Natural killer cell treated with Interleukin-12 subunit alpha and Interleukin-12 subunit beta and Interleukin-15 and Interleukin-18, amount 100 ng/mL, for 72 hours (primary cell): ENCODE results near the gene ENKUR. TPM values are rescaled to one million over a fixed set of nuclear protein-coding genes. Genes with fewer than 3 reads are reported as not detected.
A peak's percentile ranks its signal among the peaks of the same experiment; 100 is the strongest.
"Not testable (repeated sequence)": the region's sequence is repeated elsewhere in the genome, so short reads cannot be mapped to it uniquely, and the experiment has no call there.

Experiments used
- ATAC-seq, 2 donors: fragments of 150-1000 bp; cut with Tn5 transposase in 1 of 2; sonication (Bioruptor Pico), chemical (Tn5 transposase) in 1 of 2; 2 replicates each; pipeline ENCODE4 v1.10.0; 2021
- DNase-seq: peaks from one replicate; pipeline ENCODE4 v3.0.0; 2022; ENCODE audit warnings: low spot score
- H3K27ac Mint-ChIP-seq, 2 donors: 1 replicate in 1 of 2; 2 replicates in 1 of 2; pipeline ENCODE4 v1.8.0; 2022; ENCODE audit warnings: mixed read lengths in 2 of 2, mild to moderate bottlenecking in 1 of 2, moderate library complexity in 1 of 2
- H3K27me3 Mint-ChIP-seq, 2 donors: 1 replicate in 1 of 2; 2 replicates in 1 of 2; pipeline ENCODE4 v1.8.0; 2022; ENCODE audit warnings: mixed read lengths in 2 of 2
- H3K36me3 Mint-ChIP-seq: one replicate; pipeline ENCODE4 v1.8.0; 2022; ENCODE audit warnings: mixed read lengths
- H3K4me1 Mint-ChIP-seq, 2 donors: 1 replicate in 1 of 2; 2 replicates in 1 of 2; pipeline ENCODE4 v1.8.0; 2022; ENCODE audit warnings: low read depth in 2 of 2, mixed read lengths in 2 of 2, mild to moderate bottlenecking in 1 of 2
- H3K4me3 Mint-ChIP-seq: one replicate; pipeline ENCODE4 v1.8.0; 2022; ENCODE audit warnings: mixed read lengths
- H3K9me3 Mint-ChIP-seq: 2 replicates; pipeline ENCODE4 v1.8.0; 2022; ENCODE audit warnings: mixed read lengths
- total RNA-seq, 2 donors: library from RNA; stranded (reverse); gene quantifications; one replicate each; pipeline ENCODE4 v1.2.3, GENCODE V29; 2022

ENKUR gene
- total RNA-seq, 2 donors from 2014 or later: not detected

DNA sequence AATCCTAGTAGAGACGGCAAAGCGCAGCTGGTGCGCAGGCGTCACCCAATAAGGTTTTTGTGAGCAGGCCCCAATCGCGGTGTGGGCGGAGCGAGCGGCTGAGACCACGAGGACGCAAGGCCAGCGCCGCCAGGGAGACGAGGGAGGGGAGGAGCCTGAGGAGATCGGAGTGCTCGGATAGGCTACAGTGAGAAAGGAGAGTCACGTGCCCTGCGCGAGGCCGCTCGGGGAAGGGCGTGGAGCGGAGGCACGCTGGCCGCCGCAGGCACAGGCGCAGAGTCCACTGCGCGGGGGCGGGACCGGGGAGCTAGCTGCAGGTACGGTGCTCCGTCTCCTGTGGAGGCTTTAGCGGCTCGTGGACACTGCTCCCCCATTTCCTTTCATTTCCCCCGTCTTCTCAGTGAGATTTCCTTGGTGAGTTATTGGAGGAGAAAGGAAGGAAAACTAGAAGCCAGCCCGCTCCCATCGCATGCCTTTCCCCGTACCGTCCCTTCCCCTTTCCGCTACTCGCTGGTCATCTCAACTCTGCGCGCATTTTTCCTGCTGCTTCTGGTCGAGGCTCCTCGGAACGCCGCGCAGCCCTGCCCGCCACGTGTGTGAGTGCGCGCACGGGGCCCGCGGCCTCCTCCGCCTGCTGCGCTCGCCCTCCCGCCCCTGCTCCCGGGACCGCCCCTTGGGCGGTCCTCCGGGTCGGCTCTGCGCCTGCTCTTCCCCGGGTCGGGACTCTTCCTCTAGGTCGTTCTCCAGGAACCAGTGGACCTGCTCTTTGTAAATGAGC lies 607 bp upstream of the ENKUR start, which contains the start of gene THNSL1:
Gene THNSL1 (plus strand): TSS at position 237 of the 778 bp plus-strand sequence. CDS start 6,612 bp downstream, outside the sequence.
- peak within 1 kb of the TSS; percentile 79 to 90 for H3K27ac Mint-ChIP-seq
- no peaks in the 10 kb centered on the region for H3K9me3 Mint-ChIP-seq
- ATAC-seq (peak; percentile 99), DNase-seq (peak; percentile 100)
- H3K36me3 Mint-ChIP-seq: no peaks in the 10 kb centered on the region
- peaks cover 11 to 18% of the 10 kb centered on the region in 2 donors for H3K4me1 Mint-ChIP-seq
- no peaks in the 10 kb centered on the region for H3K27me3 Mint-ChIP-seq
- H3K4me3 Mint-ChIP-seq: peak within 1 kb of the TSS; percentile 89

GRCh38 chr10:25014579-25014978 lies 1.4 kb downstream of the ENKUR start:
- no peak for ATAC-seq
- H3K27ac Mint-ChIP-seq: no peak overlapping the region

GRCh38 chr10:25011591-25011990 lies 4.4 kb downstream of the ENKUR start:
- H3K4me3 Mint-ChIP-seq, H3K9me3 Mint-ChIP-seq, H3K36me3 Mint-ChIP-seq, H3K27ac Mint-ChIP-seq, H3K4me1 Mint-ChIP-seq, ATAC-seq, DNase-seq, H3K27me3 Mint-ChIP-seq: not testable (repeated sequence)

More at GRCh38 chr10:25014579-25014978, 1.4 kb downstream of the ENKUR start:
- Mint-ChIP-seq H3K4me1 (peaks cover 11 to 18% of the 10 kb centered on the region in 2 donors), H3K4me3 (no peak overlapping the region), H3K27me3 (no peaks in the 10 kb centered on the region), H3K36me3 (no peaks in the 10 kb centered on the region), H3K9me3 (no peaks in the 10 kb centered on the region)
- DNase-seq: no peak

- peaks cover 2% of the 10 kb centered on the region for H3K9me3 Mint-ChIP-seq
- ATAC-seq: no peak
- H3K27me3 Mint-ChIP-seq: peaks cover 12 to 22% of the 10 kb centered on the region in 2 donors
- peaks cover 23% of the 10 kb centered on the region for H3K36me3 Mint-ChIP-seq
- H3K4me1 Mint-ChIP-seq: no peaks in the 10 kb centered on the region
- no peak overlapping the region for H3K27ac Mint-ChIP-seq
- no peak overlapping the region for H3K4me3 Mint-ChIP-seq
- no peak for DNase-seq
These were observed 17.9 kb downstream of the ENKUR start for GRCh38 chr10:24998044-24998443.

GRCh38 chr10:24995072-24995471 lies 20.9 kb downstream of the ENKUR start:
- Mint-ChIP-seq H3K4me1 (no peaks in the 10 kb centered on the region), H3K9me3 (no peaks in the 10 kb centered on the region), H3K27ac (no peak overlapping the region), H3K36me3 (no peaks in the 10 kb centered on the region), H3K27me3 (peaks cover 2 to 4% of the 10 kb centered on the region in 2 donors), H3K4me3 (no peak overlapping the region)
- no peak for DNase-seq
- no peak for ATAC-seq

- Mint-ChIP-seq H3K4me1 (no peaks in the 10 kb centered on the region), H3K27me3 (peaks cover 0 to 2% of the 10 kb centered on the region in 2 donors), H3K4me3 (no peak overlapping the region), H3K9me3 (no peaks in the 10 kb centered on the region), H3K27ac (no peak overlapping the region), H3K36me3 (no peaks in the 10 kb centered on the region)
- ATAC-seq (no peak), DNase-seq (no peak)
These were observed 22.6 kb downstream of the ENKUR start for GRCh38 chr10:24993237-24993958.

GRCh38 chr10:24992512-24993133 lies 23.3 kb downstream of the ENKUR start:
- ATAC-seq: no peak
- no peaks in the 10 kb centered on the region for H3K9me3 Mint-ChIP-seq
- H3K4me3 Mint-ChIP-seq: no peak overlapping the region
- no peaks in the 10 kb centered on the region for H3K36me3 Mint-ChIP-seq
- DNase-seq: no peak
- peaks cover 0 to 2% of the 10 kb centered on the region in 2 donors for H3K27me3 Mint-ChIP-seq
- no peak overlapping the region for H3K27ac Mint-ChIP-seq
- no peaks in the 10 kb centered on the region for H3K4me1 Mint-ChIP-seq

- Mint-ChIP-seq H3K4me1 (no peaks in the 10 kb centered on the region), H3K27me3 (no peaks in the 10 kb centered on the region), H3K4me3 (no peak overlapping the region), H3K27ac (no peak overlapping the region), H3K9me3 (no peaks in the 10 kb centered on the region), H3K36me3 (no peaks in the 10 kb centered on the region)
- DNase-seq: no peak
- no peak for ATAC-seq
These were observed 24.7 kb downstream of the ENKUR start for GRCh38 chr10:24991298-24991697.

DNA sequence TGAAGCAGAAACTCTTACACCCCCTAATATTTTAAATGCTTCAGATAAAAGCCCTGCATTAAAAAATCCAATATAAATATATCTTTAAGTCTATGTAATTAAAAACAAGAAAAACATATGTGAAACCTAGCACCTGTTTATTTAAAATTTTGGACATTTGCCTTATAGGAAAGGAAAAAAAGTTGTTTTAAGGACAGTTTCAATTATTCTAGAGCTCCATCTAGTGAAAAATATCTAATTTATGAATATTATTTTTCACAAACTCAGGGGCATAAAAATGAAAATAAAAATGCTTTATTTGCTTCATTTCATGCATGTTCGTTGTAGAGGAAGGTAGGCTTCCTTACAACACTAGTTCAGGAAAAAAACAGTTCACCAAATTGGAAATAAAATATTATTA lies 26.1 kb downstream of the ENKUR start:
- Mint-ChIP-seq H3K4me3 (no peak overlapping the region), H3K9me3 (no peaks in the 10 kb centered on the region), H3K4me1 (no peaks in the 10 kb centered on the region), H3K27me3 (no peaks in the 10 kb centered on the region), H3K36me3 (no peaks in the 10 kb centered on the region), H3K27ac (no peak overlapping the region)
- no peak for ATAC-seq
- DNase-seq: no peak

DNA sequence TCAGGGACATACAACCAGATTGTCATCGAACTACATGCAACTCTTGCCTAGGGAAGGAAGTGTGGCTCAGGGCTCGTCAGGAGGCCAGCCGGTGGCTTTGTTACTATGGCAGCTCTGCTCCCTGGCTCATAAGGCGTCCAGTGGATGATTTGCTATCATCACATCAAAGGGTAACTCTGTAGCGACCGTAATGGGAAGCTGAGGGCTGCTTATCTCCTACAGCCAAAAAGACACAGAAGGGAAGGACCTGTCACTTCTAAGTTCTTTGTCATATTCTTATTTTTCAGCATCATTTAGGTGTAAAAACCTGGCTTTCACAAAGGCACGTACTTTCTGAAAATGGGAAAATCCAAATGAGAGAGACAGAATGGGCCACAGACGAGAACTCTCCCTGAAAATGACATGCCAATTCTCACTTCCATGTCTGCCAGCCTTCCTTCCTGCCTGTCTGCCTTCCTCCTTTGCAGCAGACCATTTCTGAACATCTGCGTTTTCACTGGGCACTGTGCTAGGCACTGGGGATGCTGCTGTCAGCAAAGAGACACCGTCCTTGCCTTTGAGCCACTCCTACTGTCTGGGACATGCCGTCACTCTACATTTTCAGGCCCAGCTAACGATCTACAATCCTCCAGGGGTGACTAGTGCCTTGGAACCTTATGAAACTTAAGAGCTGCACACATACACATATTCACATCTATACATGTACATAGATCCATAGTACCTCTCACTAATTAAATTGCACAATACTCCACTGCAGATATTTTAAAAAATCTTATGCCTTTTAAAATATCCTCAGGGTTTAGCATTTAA lies 26.9 kb downstream of the ENKUR start:
- Mint-ChIP-seq H3K27ac (no peak overlapping the region), H3K27me3 (no peaks in the 10 kb centered on the region), H3K9me3 (no peaks in the 10 kb centered on the region), H3K36me3 (no peaks in the 10 kb centered on the region), H3K4me3 (no peak overlapping the region), H3K4me1 (no peaks in the 10 kb centered on the region)
- DNase-seq (no peak), ATAC-seq (no peak)

DNA sequence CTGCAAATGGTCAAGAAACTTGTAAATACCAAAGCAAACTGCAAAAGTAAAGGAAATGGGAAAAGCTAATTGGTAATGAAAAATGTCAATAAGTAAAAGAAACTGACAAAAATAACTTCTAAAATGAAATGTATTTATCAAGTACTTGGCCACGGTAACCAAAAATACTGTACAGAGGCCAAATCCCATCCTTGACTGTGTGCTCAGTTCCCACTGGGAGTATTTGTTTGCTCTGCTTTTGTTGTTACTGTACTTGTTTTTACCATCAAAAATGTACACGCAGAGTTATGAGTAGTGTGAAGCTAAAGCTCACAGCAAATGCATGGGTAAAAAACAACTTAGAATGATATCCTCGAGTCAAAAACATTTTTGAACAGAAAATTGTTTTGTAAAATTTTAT lies 31.1 kb downstream of the ENKUR start:
- H3K4me1 Mint-ChIP-seq: no peaks in the 10 kb centered on the region
- no peak for ATAC-seq
- H3K4me3 Mint-ChIP-seq: no peak overlapping the region
- H3K27me3 Mint-ChIP-seq: no peaks in the 10 kb centered on the region
- no peaks in the 10 kb centered on the region for H3K9me3 Mint-ChIP-seq
- DNase-seq: no peak
- no peak overlapping the region for H3K27ac Mint-ChIP-seq
- H3K36me3 Mint-ChIP-seq: no peaks in the 10 kb centered on the region

DNA sequence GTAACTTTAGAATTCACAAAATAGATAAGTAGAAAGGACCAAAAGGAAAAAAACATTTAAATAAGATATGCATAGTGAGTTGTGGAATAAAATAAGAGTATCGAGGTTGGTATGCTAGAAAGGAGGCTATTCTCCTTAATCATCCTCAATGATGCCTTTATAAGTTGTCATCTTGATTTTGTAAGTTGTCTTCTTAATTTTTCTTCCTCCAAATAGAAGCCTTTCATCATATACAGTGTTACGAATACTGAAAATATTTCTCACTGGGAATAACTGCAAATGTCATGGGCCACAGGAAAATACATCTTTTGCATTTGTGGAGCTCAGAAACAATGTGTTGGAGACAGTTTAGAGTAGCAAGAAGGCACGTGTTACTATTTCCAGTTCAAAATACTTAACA lies 32.0 kb downstream of the ENKUR start:
- H3K27me3 Mint-ChIP-seq: no peaks in the 10 kb centered on the region
- H3K36me3 Mint-ChIP-seq: no peaks in the 10 kb centered on the region
- H3K9me3 Mint-ChIP-seq: no peaks in the 10 kb centered on the region
- H3K4me3 Mint-ChIP-seq: no peak overlapping the region
- H3K27ac Mint-ChIP-seq: no peak overlapping the region
- DNase-seq: no peak
- no peak for ATAC-seq
- H3K4me1 Mint-ChIP-seq: no peaks in the 10 kb centered on the region

DNA sequence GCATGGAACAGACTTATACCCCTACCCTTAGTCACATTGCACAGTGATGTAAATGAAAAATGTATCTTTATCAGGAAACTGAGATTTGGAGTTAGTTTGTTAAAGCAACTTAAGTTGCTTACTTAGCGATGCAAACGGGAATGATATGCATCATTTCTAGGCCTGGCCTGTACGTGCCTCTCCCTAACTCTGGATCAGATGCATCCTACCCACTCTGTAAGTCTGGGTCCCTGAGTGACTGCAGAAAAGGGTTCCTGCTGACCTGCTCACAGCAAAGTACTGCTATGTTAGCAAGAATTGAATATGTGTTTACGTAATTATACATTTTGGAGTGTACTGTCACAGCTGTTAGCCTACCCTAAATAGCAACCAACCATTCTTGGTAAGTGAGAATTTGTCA lies 32.8 kb downstream of the ENKUR start:
- Mint-ChIP-seq H3K27ac (no peak overlapping the region), H3K36me3 (no peaks in the 10 kb centered on the region), H3K4me1 (no peaks in the 10 kb centered on the region), H3K9me3 (no peaks in the 10 kb centered on the region), H3K4me3 (no peak overlapping the region), H3K27me3 (no peaks in the 10 kb centered on the region)
- DNase-seq (no peak), ATAC-seq (no peak)
